BE2C (cell line): ENCODE results near the gene FDXR.

Experiments
- DNase-seq: peaks from one replicate; pipeline ENCODE4 v3.0.0-alpha.2; 2020
- H3K27me3 ChIP-seq: fragments of 250-450 bp; sonication (Bioruptor Pico); 2 replicates; pipeline ENCODE4 v1.5.1; 2020; ENCODE audit warnings: mild to moderate bottlenecking
- H3K36me3 ChIP-seq: fragments of 250-450 bp; sonication (Bioruptor Pico); 2 replicates; pipeline ENCODE4 v1.5.1; 2020; ENCODE audit warnings: mild to moderate bottlenecking
- H3K4me1 ChIP-seq: fragments of 250-450 bp; sonication (Bioruptor Pico); 2 replicates; pipeline ENCODE4 v1.5.1; 2020
- H3K4me3 ChIP-seq: 2 replicates; pipeline ENCODE4 v1.5.1; 2011; ENCODE audit warnings: low read depth, low read length
- H3K9me3 ChIP-seq: fragments of 250-450 bp; sonication (Bioruptor Pico); 2 replicates; pipeline ENCODE4 v1.5.1; 2020
- CTCF ChIP-seq: IDR thresholded peaks from 2 replicates; pipeline ENCODE4 v1.5.1; 2012; ENCODE audit warnings: mild to moderate bottlenecking, low read depth, low read length

FDXR gene

GRCh38 chr17:74831444-74832146, 41.2 kb downstream of the FDXR start:
- no peaks in the 10 kb centered on the region for H3K27me3 ChIP-seq
- H3K36me3 ChIP-seq, result peaks cover 7% of the 10 kb centered on the region; the same call in 1 of the 2 replicates
- DNase-seq, result peak; percentile 71
- H3K9me3 ChIP-seq, result no peaks in the 10 kb centered on the region
- no peak for TF ChIP-seq CTCF
- no peak overlapping the region for H3K4me3 ChIP-seq
- H3K4me1 ChIP-seq, result peaks cover 16% of the 10 kb centered on the region

- Histone ChIP-seq H3K36me3 (peaks cover 3% of the 10 kb centered on the region; the same call in 1 of the 2 replicates), H3K27me3 (no peaks in the 10 kb centered on the region), H3K4me1 (peaks cover 16% of the 10 kb centered on the region), H3K4me3 (no peak overlapping the region), H3K9me3 (no peaks in the 10 kb centered on the region)
- TF ChIP-seq CTCF, result no peak
- DNase-seq, result no peak
These were observed 41.9 kb downstream of the FDXR start for GRCh38 chr17:74830861-74831260.

GRCh38 chr17:74827800-74828199, 45.0 kb downstream of the FDXR start:
- DNase-seq, result no peak
- H3K36me3 ChIP-seq, result peaks cover 3% of the 10 kb centered on the region; the same call in 1 of the 2 replicates
- H3K4me1 ChIP-seq, result peaks cover 16% of the 10 kb centered on the region
- TF ChIP-seq CTCF, result no peak
- no peaks in the 10 kb centered on the region for H3K9me3 ChIP-seq
- no peak overlapping the region for H3K4me3 ChIP-seq
- H3K27me3 ChIP-seq, result no peaks in the 10 kb centered on the region

GRCh38 chr17:74825952-74826719, 46.7 kb downstream of the FDXR start:
- Histone ChIP-seq H3K9me3 (no peaks in the 10 kb centered on the region), H3K27me3 (no peaks in the 10 kb centered on the region), H3K36me3 (peaks cover 3% of the 10 kb centered on the region; the same call in 1 of the 2 replicates), H3K4me1 (peaks cover 3% of the 10 kb centered on the region), H3K4me3 (no peak overlapping the region)
- TF ChIP-seq CTCF, result no peak
- no peak for DNase-seq

- Histone ChIP-seq H3K36me3 (peaks cover under 1% of the 10 kb centered on the region; the same call in 1 of the 2 replicates), H3K4me3 (no peak overlapping the region), H3K27me3 (no peaks in the 10 kb centered on the region), H3K9me3 (no peaks in the 10 kb centered on the region), H3K4me1 (no peaks in the 10 kb centered on the region)
- TF ChIP-seq CTCF, result no peak
- DNase-seq, result no peak
These were observed 47.7 kb downstream of the FDXR start for GRCh38 chr17:74824961-74825627.
